Measurements from ENCODE around the gene PIP5K1B.

DNA sequence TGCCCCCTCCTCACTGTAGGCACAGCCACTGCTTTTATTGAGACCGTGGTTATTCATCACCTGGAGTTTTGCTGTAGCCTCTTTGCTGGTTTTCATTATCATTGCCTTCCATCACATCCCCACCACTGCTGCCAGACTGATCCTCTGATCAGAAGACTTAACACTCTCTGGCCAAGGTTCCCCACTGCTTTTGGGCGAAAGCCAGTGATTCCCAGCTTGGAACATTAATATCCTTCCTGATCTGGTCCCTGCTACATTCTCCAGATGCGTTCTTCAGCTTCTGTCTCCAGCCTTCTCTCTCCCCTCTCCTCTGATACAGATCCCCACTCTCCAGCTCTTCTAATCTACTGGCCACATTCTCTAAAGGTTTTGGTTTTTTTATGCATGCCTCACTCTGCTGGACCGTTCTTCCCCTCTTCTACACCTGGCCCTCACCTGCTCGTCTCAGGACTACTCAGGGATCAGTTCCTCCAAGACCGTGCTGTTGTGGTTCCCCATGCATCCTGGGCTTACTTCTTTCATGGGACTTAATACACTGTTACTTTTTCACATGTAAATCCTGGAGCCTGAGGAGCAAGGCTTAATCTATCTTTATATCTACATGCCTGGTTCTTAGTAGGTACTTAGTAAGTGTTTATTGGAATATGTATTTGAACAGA, 193.9 kb downstream of the PIP5K1B start:
- TF ChIP-seq, protein P1, sequence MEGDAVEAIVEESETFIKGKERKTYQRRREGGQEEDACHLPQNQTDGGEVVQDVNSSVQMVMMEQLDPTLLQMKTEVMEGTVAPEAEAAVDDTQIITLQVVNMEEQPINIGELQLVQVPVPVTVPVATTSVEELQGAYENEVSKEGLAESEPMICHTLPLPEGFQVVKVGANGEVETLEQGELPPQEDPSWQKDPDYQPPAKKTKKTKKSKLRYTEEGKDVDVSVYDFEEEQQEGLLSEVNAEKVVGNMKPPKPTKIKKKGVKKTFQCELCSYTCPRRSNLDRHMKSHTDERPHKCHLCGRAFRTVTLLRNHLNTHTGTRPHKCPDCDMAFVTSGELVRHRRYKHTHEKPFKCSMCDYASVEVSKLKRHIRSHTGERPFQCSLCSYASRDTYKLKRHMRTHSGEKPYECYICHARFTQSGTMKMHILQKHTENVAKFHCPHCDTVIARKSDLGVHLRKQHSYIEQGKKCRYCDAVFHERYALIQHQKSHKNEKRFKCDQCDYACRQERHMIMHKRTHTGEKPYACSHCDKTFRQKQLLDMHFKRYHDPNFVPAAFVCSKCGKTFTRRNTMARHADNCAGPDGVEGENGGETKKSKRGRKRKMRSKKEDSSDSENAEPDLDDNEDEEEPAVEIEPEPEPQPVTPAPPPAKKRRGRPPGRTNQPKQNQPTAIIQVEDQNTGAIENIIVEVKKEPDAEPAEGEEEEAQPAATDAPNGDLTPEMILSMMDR (IDR thresholded peaks at IDR 0.05; ENCODE audit: borderline replicate concordance, extremely low read depth, low read length, poor library complexity, severe bottlenecking) = no peak
- no peak for TF ChIP-seq EZH2 (IDR thresholded peaks at IDR 0.05; ENCODE audit: borderline replicate concordance, low read depth, low read length, severe bottlenecking)
